Esophagus squamous epithelium (tissue), 5 donors: ENCODE data around the gene TP63. TPM values are rescaled to one million over a fixed set of nuclear protein-coding genes. Genes with fewer than 3 reads are reported as not detected.

ENCODE experiments used
- DNase-seq: peaks from one replicate; lab custom pipeline; 2025; lab: John Stamatoyannopoulos, UW
- H3K27ac ChIP-seq, 4 donors: fragments of 200-600 bp; sonication (generic); one replicate each; pipeline ENCODE4 v1.5.1; 2016 to 2019; ENCODE audit warnings: mild to moderate bottlenecking in 1 of 4
- H3K27me3 ChIP-seq, 4 donors: fragments of 200-600 bp; sonication (generic); 1 replicate in 3 of 4; 2 replicates in 1 of 4; pipeline versions ENCODE4 v1.5.1 to v1.6.0; 2017 to 2021; ENCODE audit warnings: antibody characterized with exemption in 1 of 4
- H3K36me3 ChIP-seq, 3 donors: fragments of 200-600 bp; sonication (generic); one replicate each; pipeline ENCODE4 v1.5.1; 2016 to 2019
- H3K4me1 ChIP-seq, 3 donors: fragments of 200-600 bp; sonication (generic); one replicate each; pipeline ENCODE4 v1.5.1; 2017 to 2019
- H3K4me3 ChIP-seq, 4 donors: fragments of 200-600 bp; sonication (generic); 1 replicate in 3 of 4; 2 replicates in 1 of 4; pipeline ENCODE4 v1.5.1; 2016 to 2019; ENCODE audit warnings: mild to moderate bottlenecking in 2 of 4, moderate library complexity in 1 of 4
- H3K9me3 ChIP-seq, 3 donors: fragments of 200-600 bp; sonication (generic); one replicate each; pipeline ENCODE4 v1.5.1; 2016 to 2019
- POLR2A ChIP-seq, 4 donors: fragments of 450-650 bp; IDR thresholded peaks; one replicate each; pipeline ENCODE4 v1.6.1; 2017; ENCODE audit warnings: antibody characterized with exemption in 4 of 4, mild to moderate bottlenecking in 4 of 4, moderate library complexity in 3 of 4
- WGBS, 2 donors: methylation state at CpG; one replicate each; pipeline ENCODE4 v1.1.5; 2018; 5-methylcytosine and 5-hydroxymethylcytosine counted together
- intact Hi-C: fragments of 100-400 bp; cut with DNase I; formaldehyde crosslinking; loops from one replicate; pipeline ENCODE4 v1.15.0; 2022
- total RNA-seq, 4 donors: library from RNA; depleted of rRNA; stranded (reverse); fragments of >200 nt; gene quantifications; one replicate each; pipeline ENCODE4 v1.1.0, GENCODE V29; 2016
- TF ChIP-seq, protein P1 (sequence below), 6 experiments: fragments of 450-650 bp in 4 of 6; fragments of 200-600 bp in 2 of 6; sonication (generic) in 2 of 6; IDR thresholded peaks; one replicate each; pipeline ENCODE4 v1.5.1; 2016 to 2019; ENCODE audit warnings: antibody characterized with exemption in 6 of 6, mild to moderate bottlenecking in 4 of 6, moderate library complexity in 4 of 6
- donor health status: DM: yes; HTN: yes; CAD: no.

The TP63 gene
- total RNA-seq, 4 donors from 2014 or later: 111 to 162 (median 137) TPM

DNA sequence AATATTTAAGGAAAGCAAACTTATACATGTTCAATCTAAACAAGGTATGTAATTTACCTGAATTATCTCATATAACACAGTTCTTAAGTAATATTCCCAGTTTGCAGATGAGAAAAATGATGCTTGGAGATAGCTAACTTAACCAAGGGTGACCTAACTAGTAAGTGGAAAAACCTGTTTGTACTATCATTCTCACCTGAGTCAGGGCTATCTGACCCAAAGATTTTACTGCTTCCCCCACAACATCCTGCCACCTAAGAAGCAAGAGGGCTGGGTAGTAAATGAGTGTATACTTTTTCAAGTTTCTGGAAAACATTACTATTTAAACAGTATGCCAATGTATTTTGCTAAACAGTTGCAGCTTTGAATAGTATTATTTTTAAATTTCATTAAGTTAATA, 10.6 kb downstream of the TP63 start:
- no peaks in the 10 kb centered on the region for H3K9me3 ChIP-seq
- H3K27me3 ChIP-seq: no peaks in the 10 kb centered on the region
- no peak overlapping the region for H3K4me3 ChIP-seq
- TF ChIP-seq, protein P1, sequence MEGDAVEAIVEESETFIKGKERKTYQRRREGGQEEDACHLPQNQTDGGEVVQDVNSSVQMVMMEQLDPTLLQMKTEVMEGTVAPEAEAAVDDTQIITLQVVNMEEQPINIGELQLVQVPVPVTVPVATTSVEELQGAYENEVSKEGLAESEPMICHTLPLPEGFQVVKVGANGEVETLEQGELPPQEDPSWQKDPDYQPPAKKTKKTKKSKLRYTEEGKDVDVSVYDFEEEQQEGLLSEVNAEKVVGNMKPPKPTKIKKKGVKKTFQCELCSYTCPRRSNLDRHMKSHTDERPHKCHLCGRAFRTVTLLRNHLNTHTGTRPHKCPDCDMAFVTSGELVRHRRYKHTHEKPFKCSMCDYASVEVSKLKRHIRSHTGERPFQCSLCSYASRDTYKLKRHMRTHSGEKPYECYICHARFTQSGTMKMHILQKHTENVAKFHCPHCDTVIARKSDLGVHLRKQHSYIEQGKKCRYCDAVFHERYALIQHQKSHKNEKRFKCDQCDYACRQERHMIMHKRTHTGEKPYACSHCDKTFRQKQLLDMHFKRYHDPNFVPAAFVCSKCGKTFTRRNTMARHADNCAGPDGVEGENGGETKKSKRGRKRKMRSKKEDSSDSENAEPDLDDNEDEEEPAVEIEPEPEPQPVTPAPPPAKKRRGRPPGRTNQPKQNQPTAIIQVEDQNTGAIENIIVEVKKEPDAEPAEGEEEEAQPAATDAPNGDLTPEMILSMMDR (IDR thresholded peaks at IDR 0.05): no peak
- TF ChIP-seq POLR2A (IDR thresholded peaks at IDR 0.05): no peak
- intact Hi-C loops: no loop called here
- DNase-seq: no peak
- H3K4me1 ChIP-seq: peaks cover 0 to 3% (median 0%) of the 10 kb centered on the region in 3 donors
- H3K36me3 ChIP-seq: no peaks in the 10 kb centered on the region
- no peak overlapping the region for H3K27ac ChIP-seq

DNA sequence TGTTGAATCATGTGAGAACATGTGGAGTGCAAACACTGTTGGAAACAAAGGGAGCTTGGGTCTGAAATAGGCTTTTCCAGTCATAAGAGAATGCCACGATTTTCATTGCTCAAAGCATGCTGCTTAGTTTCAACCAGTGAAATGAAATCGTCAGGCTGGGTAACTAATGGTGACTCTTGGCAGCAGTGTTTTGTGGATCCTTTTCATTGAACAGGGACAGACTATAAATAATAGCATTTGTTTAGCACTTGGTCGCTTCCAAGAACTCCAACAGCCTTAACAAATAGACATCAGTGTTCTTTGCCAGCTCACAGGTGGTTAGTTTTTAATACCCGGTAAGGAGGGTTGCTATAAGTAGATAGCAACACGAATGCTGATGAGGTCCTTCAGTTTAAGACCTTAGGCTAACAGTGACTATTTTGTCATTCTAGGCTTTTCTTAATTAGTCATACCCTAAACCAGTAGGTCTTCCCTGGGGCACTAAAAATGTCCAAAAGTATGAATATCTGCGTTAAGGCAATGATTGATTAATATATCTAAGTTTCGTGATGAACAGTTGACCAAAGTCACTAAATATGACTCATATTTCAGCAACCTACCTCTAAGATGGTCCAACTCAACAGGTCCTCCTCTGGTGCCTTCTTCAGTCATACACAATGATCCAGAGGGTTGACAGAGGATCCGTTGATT, 15.8 kb downstream of the TP63 start:
- no peak for TF ChIP-seq POLR2A (IDR thresholded peaks at IDR 0.05)
- TF ChIP-seq, protein P1 (IDR thresholded peaks at IDR 0.05): no peak
- no peak overlapping the region for H3K4me3 ChIP-seq
- H3K9me3 ChIP-seq: no peaks in the 10 kb centered on the region
- no peaks in the 10 kb centered on the region for H3K36me3 ChIP-seq
- no peak for DNase-seq
- no peaks in the 10 kb centered on the region for H3K27me3 ChIP-seq
- H3K27ac ChIP-seq: no peak overlapping the region
- peaks cover 0 to 7% (median 0%) of the 10 kb centered on the region in 3 donors for H3K4me1 ChIP-seq
- intact Hi-C loops: no loop called here
- 54 to 65% methylated on average over 7 to 8 of the region's 8 CpGs for WGBS, 2 donors

DNA sequence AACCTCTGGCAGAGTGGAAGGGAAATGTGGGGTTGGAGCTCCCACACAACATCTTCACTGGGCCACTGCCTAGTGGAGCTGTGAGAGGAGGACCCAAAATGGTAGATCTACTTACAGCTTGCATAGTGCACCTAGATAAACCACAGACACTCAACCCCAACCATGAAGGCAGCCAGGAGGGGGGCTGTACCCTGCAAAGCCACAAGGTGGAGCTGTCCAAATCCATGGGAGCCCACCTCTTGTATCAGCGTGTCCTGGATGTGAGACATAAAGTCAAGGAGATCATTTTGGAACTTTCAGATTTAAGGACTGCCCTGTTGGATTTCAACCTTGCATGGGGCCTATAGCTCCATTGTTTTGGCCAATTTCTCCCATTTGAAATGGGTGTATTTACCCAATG, 20.9 kb downstream of the TP63 start:
- no peak for DNase-seq
- TF ChIP-seq POLR2A (IDR thresholded peaks at IDR 0.05): no peak
- TF ChIP-seq, protein P1 (IDR thresholded peaks at IDR 0.05): peak in 1 of 6 experiments; percentile 32
- Histone ChIP-seq H3K9me3 (peaks cover 0 to 7% (median 0%) of the 10 kb centered on the region in 3 donors), H3K4me3 (no peak overlapping the region), H3K27me3 (no peaks in the 10 kb centered on the region), H3K27ac (no peak overlapping the region), H3K4me1 (peaks cover 0 to 2% (median 0%) of the 10 kb centered on the region in 3 donors), H3K36me3 (no peaks in the 10 kb centered on the region)
- 56% methylated on average over 1 of the region's 1 CpG; no CpG with 5 or more reads in 1 of the 2 donors for WGBS, 2 donors
- intact Hi-C loops: no loop called here

DNA sequence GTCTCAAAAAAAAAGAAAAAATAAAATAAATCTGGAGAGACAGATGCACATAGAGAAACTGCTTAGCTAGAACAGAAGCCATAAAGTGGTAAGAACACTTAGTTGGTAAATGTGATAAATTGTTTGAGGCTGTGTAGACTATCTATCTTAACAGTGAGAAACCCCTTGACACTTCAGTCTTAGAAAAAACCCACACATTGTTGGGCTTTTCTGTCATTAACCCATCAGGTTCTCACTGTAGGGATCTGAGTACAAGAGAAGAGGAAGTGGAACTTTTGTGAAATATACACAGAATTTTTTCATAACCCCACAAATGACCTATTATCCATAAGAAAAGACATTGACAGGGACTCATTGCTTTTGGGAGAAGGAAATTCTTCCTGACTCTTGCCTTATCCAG, 24.4 kb downstream of the TP63 start:
- intact Hi-C loops: no loop called here
- Histone ChIP-seq H3K36me3 (no peaks in the 10 kb centered on the region), H3K27ac (no peak overlapping the region), H3K4me3 (no peak overlapping the region), H3K9me3 (peaks cover 0 to 7% (median 0%) of the 10 kb centered on the region in 3 donors), H3K27me3 (no peaks in the 10 kb centered on the region), H3K4me1 (no peaks in the 10 kb centered on the region)
- DNase-seq: no peak
- TF ChIP-seq POLR2A (IDR thresholded peaks at IDR 0.05): no peak
- TF ChIP-seq, protein P1 (IDR thresholded peaks at IDR 0.05): no peak

DNA sequence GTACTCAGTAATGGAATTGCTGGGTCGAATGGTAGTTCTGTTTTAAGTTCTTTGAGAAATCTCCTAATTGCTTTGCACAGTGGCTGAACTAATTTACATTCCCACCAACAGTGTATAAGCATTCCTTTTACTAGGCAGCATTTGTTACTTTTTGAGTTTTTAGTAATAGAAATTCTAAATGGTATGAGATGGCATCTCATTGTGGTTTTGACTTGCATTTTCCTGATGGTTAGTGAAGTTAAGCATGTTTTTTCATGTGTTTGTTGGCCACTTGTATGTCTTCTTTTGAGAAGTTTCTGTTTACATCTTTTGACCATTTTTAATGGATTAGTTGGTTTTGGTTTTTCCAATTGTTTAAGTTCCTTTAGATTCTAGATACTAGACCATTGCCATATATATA, 28.4 kb downstream of the TP63 start:
- TF ChIP-seq, protein P1 (IDR thresholded peaks at IDR 0.05): no peak
- TF ChIP-seq POLR2A (IDR thresholded peaks at IDR 0.05): no peak
- H3K4me1 ChIP-seq: no peaks in the 10 kb centered on the region
- no peaks in the 10 kb centered on the region for H3K27me3 ChIP-seq
- H3K9me3 ChIP-seq: peaks cover 0 to 7% (median 0%) of the 10 kb centered on the region in 3 donors
- no peak overlapping the region for H3K4me3 ChIP-seq
- no peak overlapping the region for H3K27ac ChIP-seq
- WGBS, 2 donors: 67 to 91% methylated on average over 1 of the region's 1 CpG
- no peaks in the 10 kb centered on the region for H3K36me3 ChIP-seq
- no peak for DNase-seq
- intact Hi-C loops: no loop called here
